Fibroblast of villous mesenchyme (primary cell): ENCODE measurements around the gene SHFL. TPM values are rescaled to one million over a fixed set of nuclear protein-coding genes. Genes with fewer than 3 reads are reported as not detected.
A peak's percentile ranks its signal among the peaks of the same experiment; 100 is the strongest.

Experiments used
- DNase-seq: peaks from one replicate; pipeline ENCODE4 v3.0.0-alpha.2; 2010; ENCODE audit warnings: low read depth
- H3K4me3 ChIP-seq: 2 replicates; pipeline ENCODE4 v1.5.1; 2011; ENCODE audit warnings: low read depth, mild to moderate bottlenecking, low read length
- total RNA-seq: library from RNA; depleted of rRNA; stranded (reverse); fragments of >200 nt; gene quantifications from 2 replicates; pipeline ENCODE4 v1.2.3, GENCODE V29; 2012
- TF ChIP-seq, protein P1 (sequence below): IDR thresholded peaks from 2 replicates; pipeline ENCODE4 v1.5.1; 2012; ENCODE audit warnings: low read depth, mild to moderate bottlenecking, low read length; ENCODE audit not compliant: insufficient read depth

Gene SHFL
- total RNA-seq, 1 donor = 25.9 TPM

- DNase-seq = peak; percentile 7
- TF ChIP-seq, protein P1, sequence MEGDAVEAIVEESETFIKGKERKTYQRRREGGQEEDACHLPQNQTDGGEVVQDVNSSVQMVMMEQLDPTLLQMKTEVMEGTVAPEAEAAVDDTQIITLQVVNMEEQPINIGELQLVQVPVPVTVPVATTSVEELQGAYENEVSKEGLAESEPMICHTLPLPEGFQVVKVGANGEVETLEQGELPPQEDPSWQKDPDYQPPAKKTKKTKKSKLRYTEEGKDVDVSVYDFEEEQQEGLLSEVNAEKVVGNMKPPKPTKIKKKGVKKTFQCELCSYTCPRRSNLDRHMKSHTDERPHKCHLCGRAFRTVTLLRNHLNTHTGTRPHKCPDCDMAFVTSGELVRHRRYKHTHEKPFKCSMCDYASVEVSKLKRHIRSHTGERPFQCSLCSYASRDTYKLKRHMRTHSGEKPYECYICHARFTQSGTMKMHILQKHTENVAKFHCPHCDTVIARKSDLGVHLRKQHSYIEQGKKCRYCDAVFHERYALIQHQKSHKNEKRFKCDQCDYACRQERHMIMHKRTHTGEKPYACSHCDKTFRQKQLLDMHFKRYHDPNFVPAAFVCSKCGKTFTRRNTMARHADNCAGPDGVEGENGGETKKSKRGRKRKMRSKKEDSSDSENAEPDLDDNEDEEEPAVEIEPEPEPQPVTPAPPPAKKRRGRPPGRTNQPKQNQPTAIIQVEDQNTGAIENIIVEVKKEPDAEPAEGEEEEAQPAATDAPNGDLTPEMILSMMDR = no peak
- peak overlapping the region; percentile 97 for H3K4me3 ChIP-seq
Measured at GRCh38 chr19:10086591-10087192, 575 bp downstream of the SHFL start.

- DNase-seq = no peak
- H3K4me3 ChIP-seq = peak overlapping the region; percentile 97
- TF ChIP-seq, protein P1 = no peak
Measured at GRCh38 chr19:10087296-10088061, 1.4 kb downstream of the SHFL start.

- DNase-seq = no peak
- no peak overlapping the region for H3K4me3 ChIP-seq
- TF ChIP-seq, protein P1 = no peak
Measured at GRCh38 chr19:10088949-10089554, 2.9 kb downstream of the SHFL start.

- H3K4me3 ChIP-seq = no peak overlapping the region
- DNase-seq = no peak
- TF ChIP-seq, protein P1 = no peak
Measured at GRCh38 chr19:10089801-10090375, 3.8 kb downstream of the SHFL start.

GRCh38 chr19:10091370-10091687 lies 5.2 kb downstream of the SHFL start:
- no peak overlapping the region for H3K4me3 ChIP-seq
- TF ChIP-seq, protein P1 = no peak
- DNase-seq = no peak

- DNase-seq = no peak
- TF ChIP-seq, protein P1 = no peak
- no peak overlapping the region for H3K4me3 ChIP-seq
Measured at GRCh38 chr19:10091895-10092641, 6.0 kb downstream of the SHFL start.
